HG03045 (cell line): ENCODE measurements around the gene KCNK18.

Experiments
- ATAC-seq: cut with Tn5 transposase; IDR thresholded peaks from one replicate; pipeline ENCODE4 v1.9.1; 2021; ENCODE audit warnings: mild to moderate bottlenecking, moderate library complexity; ENCODE audit not compliant: unreplicated experiment

KCNK18 gene

DNA sequence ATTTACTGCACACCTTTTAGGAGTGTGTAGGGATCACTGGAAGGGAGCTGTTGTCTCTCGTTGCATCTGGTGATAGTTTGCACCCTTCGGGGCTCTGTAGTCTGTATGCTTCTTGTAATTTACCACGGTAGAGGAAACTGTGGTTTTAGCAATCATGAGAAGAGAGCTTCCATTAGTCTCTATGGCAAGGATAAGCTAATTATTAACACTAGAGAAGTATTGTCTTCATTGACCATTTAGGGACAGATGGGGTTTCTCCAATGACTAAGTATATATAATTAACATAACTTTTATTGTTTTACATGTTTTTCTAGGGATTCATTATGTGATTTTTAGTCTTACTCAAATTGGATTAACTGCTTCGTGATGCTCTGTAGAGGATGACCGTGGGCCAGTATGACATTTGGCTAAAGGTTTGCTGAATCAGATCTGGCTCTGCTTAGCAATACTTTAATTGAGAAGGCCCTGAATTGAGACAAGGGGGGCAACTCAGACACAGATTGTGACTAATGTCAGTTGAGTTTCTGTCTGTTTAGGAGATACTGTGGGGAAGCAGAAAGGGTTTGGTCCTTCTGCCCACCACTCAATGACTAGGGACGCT, 52.3 kb downstream of the KCNK18 start:
- no peak for ATAC-seq

DNA sequence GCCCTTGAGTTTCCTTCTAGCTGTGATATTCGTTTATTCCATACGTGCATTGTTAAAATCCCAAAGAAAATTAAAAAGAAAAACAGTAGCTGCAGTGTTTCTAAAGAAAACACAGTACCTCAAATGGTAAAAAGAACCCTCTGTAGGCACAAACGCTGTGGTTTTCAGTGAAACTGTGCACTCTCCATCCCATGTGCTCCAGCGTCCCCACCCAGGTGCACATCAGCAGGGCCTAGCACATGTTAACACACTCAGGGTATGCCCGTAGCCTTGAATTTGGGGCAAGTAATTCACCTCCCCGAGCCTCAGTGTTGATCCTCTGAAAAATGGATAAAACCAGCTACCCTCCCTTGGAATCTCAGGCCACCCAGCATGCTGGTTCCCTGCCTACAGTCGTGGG, 53.1 kb downstream of the KCNK18 start:
- ATAC-seq = no peak

DNA sequence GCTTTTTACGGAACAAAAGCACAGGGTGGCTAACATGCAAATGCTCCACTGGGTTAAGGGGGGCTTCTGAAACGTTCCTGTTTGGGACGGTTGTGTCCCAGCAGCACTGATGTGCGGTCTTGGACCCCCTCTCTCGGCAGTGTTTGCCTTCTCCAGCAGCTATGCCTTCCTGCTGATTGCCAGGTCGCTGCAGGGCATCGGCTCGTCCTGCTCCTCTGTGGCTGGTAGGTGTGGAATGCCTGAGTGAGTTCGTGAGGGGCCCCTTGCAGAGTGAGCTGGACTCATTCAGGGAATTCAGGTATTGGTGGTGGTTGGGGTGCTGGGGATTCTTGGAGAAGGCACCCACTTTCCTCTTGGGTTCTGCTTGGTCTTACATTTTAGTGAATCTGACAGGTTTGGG, 56.6 kb downstream of the KCNK18 start:
- no peak for ATAC-seq

DNA sequence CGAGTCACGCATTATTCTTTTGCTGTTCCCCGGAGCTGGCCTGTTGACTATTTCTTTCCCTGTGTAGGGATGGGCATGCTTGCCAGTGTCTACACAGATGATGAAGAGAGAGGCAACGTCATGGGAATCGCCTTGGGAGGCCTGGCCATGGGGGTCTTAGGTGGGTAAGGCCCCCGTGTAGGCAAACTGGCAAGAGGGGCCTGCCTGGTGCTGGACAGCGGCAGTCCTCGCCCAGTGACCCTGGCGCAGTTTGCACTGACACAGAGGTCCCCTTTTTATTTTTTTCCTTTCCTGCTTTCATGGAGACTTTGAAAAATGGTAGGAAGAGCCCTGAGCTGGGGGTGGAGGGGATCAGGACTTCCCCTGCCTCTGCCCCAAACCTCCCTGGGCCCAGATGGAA, 57.0 kb downstream of the KCNK18 start:
- no peak for ATAC-seq

GRCh38 chr10:117254774-117255735, 57.8 kb downstream of the KCNK18 start:
- ATAC-seq = no peak

- ATAC-seq = no peak
Measured at GRCh38 chr10:117255835-117256460, 58.7 kb downstream of the KCNK18 start.

GRCh38 chr10:117256910-117257309, 59.6 kb downstream of the KCNK18 start:
- no peak for ATAC-seq

- ATAC-seq = no peak
Measured at GRCh38 chr10:117257721-117258120, 60.4 kb downstream of the KCNK18 start.

GRCh38 chr10:117259279-117259678, 62.0 kb downstream of the KCNK18 start:
- ATAC-seq = no peak
